Measurements from ENCODE around the gene RBM8A.

Gene RBM8A

GRCh38 chr1:145918144-145918991 lies 8.9 kb downstream of the RBM8A start, which contains the start of gene PEX11B (continued):
- TF ChIP-seq HOXC10 (CRISPR knock-in tag; IDR thresholded peaks at IDR 0.05) (no peak), ZNF223 (tag by site-specific recombination; IDR thresholded peaks at IDR 0.05) (no peak), ZNF16 (tag by site-specific recombination; IDR thresholded peaks at IDR 0.05; ENCODE audit: low read depth) (no peak), PRDM2 (tag by site-specific recombination; IDR thresholded peaks at IDR 0.05; ENCODE audit: borderline replicate concordance) (no peak), ZNF324 (tag by site-specific recombination; IDR thresholded peaks at IDR 0.05) (no peak), ZNF768 (tag by site-specific recombination; IDR thresholded peaks at IDR 0.05) (no peak), ZFP69B (tag by site-specific recombination; IDR thresholded peaks at IDR 0.05) (0 out of 2 replicates have a peak, but pooled peaks have one; percentile 26), ZSCAN30 (tag by site-specific recombination; IDR thresholded peaks at IDR 0.05) (no peak), ZNF350 (tag by site-specific recombination; IDR thresholded peaks at IDR 0.05) (no peak), ZNF701 (tag by site-specific recombination; IDR thresholded peaks at IDR 0.05) (no peak), ZNF354C (tag by site-specific recombination; IDR thresholded peaks at IDR 0.05; ENCODE audit: borderline replicate concordance, low read depth) (no peak), OVOL3 (tag by site-specific recombination; IDR thresholded peaks at IDR 0.05) (no peak)

- ChIA-PET CTCF (interaction anchor here (1.0 to 1.1 kb wide), 2 partner anchors 9 to 26 kb away, joined by 4 to 6 read pairs; no protein-coding TSS in a partner anchor), POLR2A (no interaction called here)
- H3K27ac ChIP-seq (ENCODE audit: extremely low read depth, low read depth, low read length), result no peak overlapping the region
- TF ChIP-seq ZBTB11 (tag by site-specific recombination; conservative IDR thresholded peaks at IDR 0.05; ENCODE audit: low read depth) (no peak), ZNF561 (tag by site-specific recombination; IDR thresholded peaks at IDR 0.05; ENCODE audit: borderline replicate concordance) (no peak), SALL2 (tag by site-specific recombination; IDR thresholded peaks at IDR 0.05; ENCODE audit: borderline replicate concordance) (no peak), ZBTB17 (tag by site-specific recombination; IDR thresholded peaks at IDR 0.05) (no peak), ZSCAN23 (tag by site-specific recombination; IDR thresholded peaks at IDR 0.05) (no peak), PRDM10 (tag by site-specific recombination; IDR thresholded peaks at IDR 0.05) (no peak), ZNF768 (tag by site-specific recombination; IDR thresholded peaks at IDR 0.05) (no peak), ZBTB48 (tag by site-specific recombination; IDR thresholded peaks at IDR 0.05) (no peak), GLIS2 (tag by site-specific recombination; IDR thresholded peaks at IDR 0.05) (no peak), ZNF555 (tag by site-specific recombination; conservative IDR thresholded peaks at IDR 0.05) (no peak), ZXDB (tag by site-specific recombination; IDR thresholded peaks at IDR 0.05) (no peak), ZNF426 (tag by site-specific recombination; IDR thresholded peaks at IDR 0.05) (no peak), ZFP69B (tag by site-specific recombination; IDR thresholded peaks at IDR 0.05) (no peak)
These were observed 9.7 kb downstream of the RBM8A start for GRCh38 chr1:145917595-145917994.

More at GRCh38 chr1:145917595-145917994, 9.7 kb downstream of the RBM8A start:
- peak overlapping the region; percentile 76 for H3K4me3 ChIP-seq (ENCODE audit: low read depth, low read length)
- no peaks in the 10 kb centered on the region for H3K9me3 ChIP-seq (ENCODE audit: control insufficient read depth, insufficient read depth, low read depth, low read length)
- H3K36me3 ChIP-seq (ENCODE audit: control insufficient read depth in 2 of 2, insufficient read depth in 1 of 2, low read length in 2 of 2), result peaks cover 5 to 41% of the 10 kb centered on the region in 2 experiments; a peak in 2 of 3 replicates
- H3K4me1 ChIP-seq (ENCODE audit: control insufficient read depth, insufficient read depth, low read length), result peaks cover 3% of the 10 kb centered on the region; the same call in 1 of the 2 replicates
